Activated T-helper 17 cell treated with anti-CD3 and anti-CD28 coated beads, Interleukin-2, amount 50 U/mL, for 72 hours (primary cell): ENCODE data around the gene ZBTB12. TPM values are rescaled to one million over a fixed set of nuclear protein-coding genes. Genes with fewer than 3 reads are reported as not detected.
"Not testable (repeated sequence)": the region's sequence is repeated elsewhere in the genome, so short reads cannot be mapped to it uniquely, and the experiment has no call there.

Experiments
- ATAC-seq: fragments of 150-1000 bp; cut with Tn5 transposase; replicated peaks from 2 replicates; pipeline ENCODE4 v1.10.0; 2021; ENCODE audit warnings: mild to moderate bottlenecking, moderate library complexity
- H3K27ac Mint-ChIP-seq: one replicate; pipeline ENCODE4 v1.8.0; 2022; ENCODE audit warnings: mixed read lengths
- H3K27me3 Mint-ChIP-seq: one replicate; pipeline ENCODE4 v1.8.0; 2022; ENCODE audit warnings: mixed read lengths
- H3K36me3 Mint-ChIP-seq: one replicate; pipeline ENCODE4 v1.8.0; 2022; ENCODE audit warnings: low read depth, mild to moderate bottlenecking, mixed read lengths
- H3K4me1 Mint-ChIP-seq: one replicate; pipeline ENCODE4 v1.8.0; 2022; ENCODE audit warnings: mixed read lengths
- H3K4me3 Mint-ChIP-seq: one replicate; pipeline ENCODE4 v1.8.0; 2022; ENCODE audit warnings: mild to moderate bottlenecking, mixed read lengths
- H3K9me3 Mint-ChIP-seq: one replicate; pipeline ENCODE4 v1.8.0; 2022; ENCODE audit warnings: mixed read lengths
- total RNA-seq, 2 donors: library from RNA; stranded (reverse); gene quantifications; one replicate each; pipeline ENCODE4 v1.2.3, GENCODE V29; 2022

The ZBTB12 gene
- total RNA-seq, 2 donors from 2014 or later: 1.6 to 3.0 TPM

DNA sequence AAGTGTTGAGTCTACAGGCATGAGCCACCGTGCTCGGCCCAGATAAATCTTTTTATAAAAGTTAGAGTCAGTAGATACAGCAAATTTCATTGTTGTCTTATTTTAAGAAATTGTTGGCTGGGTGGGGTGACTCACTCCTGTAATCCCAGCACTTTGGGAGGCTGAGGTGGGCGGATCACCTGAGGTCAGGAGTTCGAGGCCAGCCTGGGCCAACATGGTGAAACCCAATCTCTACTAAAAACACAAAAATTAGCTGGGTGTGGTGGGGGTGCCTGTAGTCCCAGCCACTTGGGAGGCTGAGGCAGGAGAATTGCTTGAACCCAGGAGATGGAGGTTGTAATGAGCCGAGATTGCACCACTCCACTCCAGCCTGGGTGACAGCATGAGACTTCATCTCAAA lies 6.4 kb upstream of the ZBTB12 start:
- not testable (repeated sequence) for H3K4me3 Mint-ChIP-seq, ATAC-seq, H3K4me1 Mint-ChIP-seq, H3K9me3 Mint-ChIP-seq, H3K27me3 Mint-ChIP-seq, H3K27ac Mint-ChIP-seq, H3K36me3 Mint-ChIP-seq

GRCh38 chr6:31907158-31907813 lies 5.4 kb upstream of the ZBTB12 start:
- H3K27me3 Mint-ChIP-seq: peaks cover 6% of the 10 kb centered on the region
- H3K9me3 Mint-ChIP-seq: no peaks in the 10 kb centered on the region

DNA sequence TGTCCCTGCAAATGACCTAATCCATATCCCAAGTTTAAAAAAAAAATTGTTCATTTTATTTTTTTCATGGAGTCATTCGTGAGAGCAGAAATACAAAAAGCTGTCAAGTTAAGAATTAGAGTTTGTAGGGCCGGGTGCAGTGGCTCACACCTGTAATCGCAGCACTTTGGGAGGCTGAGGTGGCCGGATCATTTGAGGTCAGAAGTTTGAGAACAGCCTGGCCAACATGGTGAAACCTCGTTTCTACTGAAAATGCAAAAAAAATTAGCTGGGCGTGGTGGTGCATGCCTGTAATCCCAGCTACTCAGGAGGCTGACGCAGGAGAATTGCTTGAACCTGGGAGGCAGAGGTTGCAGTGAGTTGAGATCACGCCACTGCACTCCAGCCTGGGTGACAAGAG lies 4.8 kb upstream of the ZBTB12 start:
- H3K27me3 Mint-ChIP-seq, H3K4me3 Mint-ChIP-seq, H3K36me3 Mint-ChIP-seq, H3K27ac Mint-ChIP-seq, ATAC-seq, H3K9me3 Mint-ChIP-seq: not testable (repeated sequence)
- peaks cover 18% of the 10 kb centered on the region for H3K4me1 Mint-ChIP-seq

More at GRCh38 chr6:31907158-31907813, 5.4 kb upstream of the ZBTB12 start:
- Mint-ChIP-seq H3K36me3 (no peaks in the 10 kb centered on the region), H3K4me1 (peaks cover 17% of the 10 kb centered on the region), H3K4me3 (no peak overlapping the region), H3K27ac (no peak overlapping the region)
- ATAC-seq: no peak

- ATAC-seq: no peak
- no peaks in the 10 kb centered on the region for H3K9me3 Mint-ChIP-seq
- H3K27me3 Mint-ChIP-seq: peaks cover 4% of the 10 kb centered on the region
- H3K36me3 Mint-ChIP-seq: no peaks in the 10 kb centered on the region
- no peak overlapping the region for H3K4me3 Mint-ChIP-seq
- peaks cover 18% of the 10 kb centered on the region for H3K4me1 Mint-ChIP-seq
- no peak overlapping the region for H3K27ac Mint-ChIP-seq
Observed at GRCh38 chr6:31906122-31906521, 4.2 kb upstream of the ZBTB12 start.

- Mint-ChIP-seq H3K4me3 (no peak overlapping the region), H3K9me3 (no peaks in the 10 kb centered on the region), H3K4me1 (peaks cover 14% of the 10 kb centered on the region), H3K27ac (no peak overlapping the region), H3K27me3 (peaks cover 4% of the 10 kb centered on the region), H3K36me3 (no peaks in the 10 kb centered on the region)
- no peak for ATAC-seq
Observed at GRCh38 chr6:31905041-31905440, 3.2 kb upstream of the ZBTB12 start.

GRCh38 chr6:31903957-31904356 lies 2.1 kb upstream of the ZBTB12 start:
- Mint-ChIP-seq H3K36me3 (peaks cover 7% of the 10 kb centered on the region), H3K4me3 (no peak overlapping the region), H3K27ac (no peak overlapping the region), H3K4me1 (peaks cover 22% of the 10 kb centered on the region), H3K27me3 (peaks cover 4% of the 10 kb centered on the region), H3K9me3 (no peaks in the 10 kb centered on the region)
- ATAC-seq: no peak

GRCh38 chr6:31901415-31901952 lies 402 bp downstream of the ZBTB12 start:
- H3K27me3 Mint-ChIP-seq: peaks cover 4% of the 10 kb centered on the region
- H3K4me3 Mint-ChIP-seq: peak overlapping the region; percentile 80
- peak overlapping the region; percentile 72 for H3K27ac Mint-ChIP-seq
- H3K4me1 Mint-ChIP-seq: peaks cover 25% of the 10 kb centered on the region
- ATAC-seq: no peak
- H3K36me3 Mint-ChIP-seq: peaks cover 23% of the 10 kb centered on the region
- H3K9me3 Mint-ChIP-seq: no peaks in the 10 kb centered on the region

- Mint-ChIP-seq H3K4me3 (peak overlapping the region; percentile 40), H3K27ac (no peak overlapping the region), H3K36me3 (peaks cover 28% of the 10 kb centered on the region), H3K27me3 (no peaks in the 10 kb centered on the region), H3K4me1 (peaks cover 26% of the 10 kb centered on the region), H3K9me3 (no peaks in the 10 kb centered on the region)
- ATAC-seq: no peak
Observed at GRCh38 chr6:31900917-31901414, 920 bp downstream of the ZBTB12 start.

DNA sequence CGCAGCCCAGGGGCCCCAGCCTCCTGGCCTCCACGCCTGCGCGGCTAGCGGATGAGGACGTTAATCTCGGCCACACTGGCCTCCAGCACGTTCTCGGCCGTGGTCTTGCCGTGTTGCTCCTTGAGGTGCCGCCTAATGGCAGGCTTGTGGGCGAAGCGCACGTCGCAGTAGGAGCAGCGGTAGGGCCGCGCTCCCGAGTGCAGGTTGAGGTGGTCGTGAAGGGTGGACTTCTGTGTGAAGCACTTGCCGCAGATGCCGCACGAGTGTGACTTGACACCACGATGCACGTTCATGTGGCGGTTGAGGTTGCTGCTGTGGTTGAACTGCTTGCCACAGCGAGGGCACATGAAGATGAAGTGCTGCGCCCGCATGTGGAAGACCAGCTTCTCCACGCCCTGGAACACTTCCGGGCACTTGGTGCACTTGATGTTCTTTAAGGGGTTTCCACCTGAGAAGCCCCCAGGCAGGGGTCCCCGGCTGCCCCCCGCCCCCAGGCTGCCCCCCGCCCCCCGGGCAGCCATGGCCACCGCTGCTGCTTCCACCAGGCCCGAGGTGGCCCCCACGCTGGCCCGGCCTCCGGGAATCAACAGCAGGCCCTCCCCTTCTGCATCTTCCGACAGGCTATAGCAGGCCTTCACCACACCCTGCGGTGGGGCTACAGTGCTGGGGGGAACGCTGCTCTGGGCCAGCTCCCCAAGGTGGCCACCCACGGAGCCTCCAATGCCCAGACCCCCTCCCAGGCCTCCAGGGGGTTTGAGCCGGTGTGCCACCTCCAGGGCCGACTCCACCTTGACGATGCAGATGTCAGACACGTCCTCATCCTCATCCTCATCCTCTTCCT lies 1.8 kb downstream of the ZBTB12 start:
- Mint-ChIP-seq H3K27ac (no peak overlapping the region), H3K4me1 (peaks cover 31% of the 10 kb centered on the region), H3K4me3 (peak overlapping the region; percentile 93), H3K27me3 (no peaks in the 10 kb centered on the region), H3K36me3 (peaks cover 37% of the 10 kb centered on the region), H3K9me3 (no peaks in the 10 kb centered on the region)
- ATAC-seq: no peak

DNA sequence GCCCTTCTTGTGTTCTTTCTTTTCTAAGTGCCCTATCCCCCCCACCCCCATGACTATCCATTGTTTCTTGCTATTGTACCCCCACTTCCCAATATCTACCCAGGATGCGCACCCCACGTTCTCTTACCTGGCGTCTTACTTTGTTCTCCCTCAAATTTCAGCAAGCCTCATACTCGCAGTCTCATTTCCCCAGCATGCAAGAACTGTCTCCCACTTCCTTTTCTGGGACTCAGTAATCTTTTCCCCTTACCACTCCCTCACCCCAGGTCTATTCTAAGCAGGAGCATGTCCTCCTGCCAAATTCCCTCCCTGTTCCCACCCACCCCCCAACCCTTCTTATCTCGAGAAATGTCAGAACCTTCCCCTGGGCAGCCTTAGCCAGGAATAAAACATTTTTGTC lies 2.7 kb downstream of the ZBTB12 start:
- H3K4me3 Mint-ChIP-seq: peak overlapping the region; percentile 93
- H3K27me3 Mint-ChIP-seq: no peaks in the 10 kb centered on the region
- H3K9me3 Mint-ChIP-seq: no peaks in the 10 kb centered on the region
- H3K36me3 Mint-ChIP-seq: peaks cover 45% of the 10 kb centered on the region
- H3K4me1 Mint-ChIP-seq: peaks cover 31% of the 10 kb centered on the region
- peak overlapping the region; percentile 89 for H3K27ac Mint-ChIP-seq
- no peak for ATAC-seq

GRCh38 chr6:31898383-31899011 lies 3.4 kb downstream of the ZBTB12 start:
- no peaks in the 10 kb centered on the region for H3K9me3 Mint-ChIP-seq
- H3K36me3 Mint-ChIP-seq: peaks cover 51% of the 10 kb centered on the region
- peaks cover 31% of the 10 kb centered on the region for H3K4me1 Mint-ChIP-seq

GRCh38 chr6:31897612-31898382 lies 4.1 kb downstream of the ZBTB12 start, which contains the start of gene EHMT2:
Gene EHMT2, minus strand, starts transcription at chr6:31897698. Its CDS starts 21 bp downstream, at chr6:31897677.
- ATAC-seq: peak; percentile 77
- no peaks in the 10 kb centered on the region for H3K27me3 Mint-ChIP-seq
- H3K27ac Mint-ChIP-seq: peak within 1 kb of the TSS; percentile 89
- H3K4me3 Mint-ChIP-seq: peak within 1 kb of the TSS; percentile 93
- H3K4me1 Mint-ChIP-seq: peaks cover 27% of the 10 kb centered on the region
- no peaks in the 10 kb centered on the region for H3K9me3 Mint-ChIP-seq
- H3K36me3 Mint-ChIP-seq: peaks cover 58% of the 10 kb centered on the region

More at GRCh38 chr6:31898383-31899011, 3.4 kb downstream of the ZBTB12 start:
- Mint-ChIP-seq H3K27ac (peak overlapping the region; percentile 89), H3K27me3 (no peaks in the 10 kb centered on the region), H3K4me3 (peak overlapping the region; percentile 93)
- peak; percentile 10 for ATAC-seq

DNA sequence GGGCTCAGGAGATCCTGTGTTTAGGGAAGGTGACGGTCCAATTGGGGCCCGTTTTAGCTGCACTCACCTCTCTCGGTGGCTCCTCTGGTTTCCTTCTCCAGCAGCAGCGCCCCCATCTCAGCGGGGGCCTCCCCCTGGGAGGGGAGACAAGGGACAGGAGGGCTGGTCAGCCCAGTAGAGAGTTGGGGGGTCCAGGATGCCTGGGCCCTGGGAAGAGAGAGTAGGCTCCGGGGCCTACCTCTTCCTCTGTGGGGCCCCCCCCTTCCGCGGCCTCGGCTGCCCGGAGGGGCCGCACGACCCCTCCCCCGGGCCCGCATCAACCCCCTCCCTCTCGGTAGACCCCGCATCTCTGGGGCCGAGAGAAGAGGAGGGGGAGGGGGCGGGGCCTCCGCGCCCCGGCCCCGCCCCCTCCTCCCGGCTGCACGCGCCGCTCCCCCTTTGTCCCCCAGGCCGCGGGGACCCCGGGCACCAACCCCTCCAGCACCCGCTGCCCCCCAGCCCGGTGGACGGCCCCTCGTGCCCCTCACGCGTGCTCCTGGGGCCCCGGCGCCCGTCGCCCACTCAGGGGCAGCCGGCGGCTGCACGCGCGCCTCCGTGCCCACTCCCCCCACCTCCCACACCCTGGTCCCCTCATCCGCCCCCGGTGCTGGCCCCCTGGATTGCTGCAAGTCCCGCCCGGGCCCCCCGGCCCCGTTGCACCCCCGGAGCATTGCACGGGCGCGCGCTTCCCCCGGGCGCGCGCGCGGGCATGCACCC lies 4.9 kb downstream of the ZBTB12 start:
- Mint-ChIP-seq H3K4me1 (peaks cover 21% of the 10 kb centered on the region), H3K36me3 (peaks cover 66% of the 10 kb centered on the region), H3K4me3 (peak overlapping the region; percentile 93), H3K27ac (peak overlapping the region; percentile 88), H3K27me3 (no peaks in the 10 kb centered on the region), H3K9me3 (no peaks in the 10 kb centered on the region)
- ATAC-seq: peak; percentile 2
